HG02981 (cell line): ENCODE data around the gene LPIN3.

Source experiments
- ATAC-seq: cut with Tn5 transposase; IDR thresholded peaks from one replicate; pipeline ENCODE4 v1.9.1; 2021; ENCODE audit warnings: mild to moderate bottlenecking, moderate library complexity; ENCODE audit not compliant: unreplicated experiment

Gene LPIN3

GRCh38 chr20:41349943-41350342, 9.3 kb downstream of the LPIN3 start:
- ATAC-seq = no peak

- ATAC-seq = no peak
Measured at GRCh38 chr20:41350408-41350962, 9.9 kb downstream of the LPIN3 start.

GRCh38 chr20:41352106-41352505, 11.5 kb downstream of the LPIN3 start:
- no peak for ATAC-seq

- no peak for ATAC-seq
Measured at GRCh38 chr20:41352666-41353065, 12.0 kb downstream of the LPIN3 start.

- ATAC-seq = no peak
Measured at GRCh38 chr20:41353530-41353929, 12.9 kb downstream of the LPIN3 start.

GRCh38 chr20:41355192-41355591, 14.6 kb downstream of the LPIN3 start:
- ATAC-seq = no peak

- no peak for ATAC-seq
Measured at GRCh38 chr20:41355598-41356203, 15.1 kb downstream of the LPIN3 start.

- no peak for ATAC-seq
Measured at GRCh38 chr20:41356951-41357350, 16.3 kb downstream of the LPIN3 start.

GRCh38 chr20:41357424-41358163, 17.0 kb downstream of the LPIN3 start:
- no peak for ATAC-seq

- no peak for ATAC-seq
Measured at GRCh38 chr20:41358230-41358629, 17.6 kb downstream of the LPIN3 start.

GRCh38 chr20:41358717-41359116, 18.1 kb downstream of the LPIN3 start:
- no peak for ATAC-seq

GRCh38 chr20:41359541-41360011, 19.0 kb downstream of the LPIN3 start:
- no peak for ATAC-seq

- ATAC-seq = no peak
Measured at GRCh38 chr20:41360831-41361756, 20.5 kb downstream of the LPIN3 start.

- no peak for ATAC-seq
Measured at GRCh38 chr20:41361757-41362747, 21.4 kb downstream of the LPIN3 start.

GRCh38 chr20:41362748-41363140, 22.1 kb downstream of the LPIN3 start:
- no peak for ATAC-seq

GRCh38 chr20:41363601-41364000, 23.0 kb downstream of the LPIN3 start:
- no peak for ATAC-seq

GRCh38 chr20:41364236-41364855, 23.7 kb downstream of the LPIN3 start:
- no peak for ATAC-seq

GRCh38 chr20:41364967-41365765, 24.5 kb downstream of the LPIN3 start:
- no peak for ATAC-seq
